NCI-H748 (cell line): ENCODE results near the gene GULP1.

Experiments used
- DNase-seq: peaks from one replicate; lab custom pipeline; 2025; ENCODE audit not compliant: unreplicated experiment; lab: John Stamatoyannopoulos, UW

The GULP1 gene

GRCh38 chr2:188322569-188323551, 31.2 kb downstream of the GULP1 start:
- DNase-seq, result no peak

GRCh38 chr2:188324067-188324466, 32.4 kb downstream of the GULP1 start:
- DNase-seq, result no peak

DNA sequence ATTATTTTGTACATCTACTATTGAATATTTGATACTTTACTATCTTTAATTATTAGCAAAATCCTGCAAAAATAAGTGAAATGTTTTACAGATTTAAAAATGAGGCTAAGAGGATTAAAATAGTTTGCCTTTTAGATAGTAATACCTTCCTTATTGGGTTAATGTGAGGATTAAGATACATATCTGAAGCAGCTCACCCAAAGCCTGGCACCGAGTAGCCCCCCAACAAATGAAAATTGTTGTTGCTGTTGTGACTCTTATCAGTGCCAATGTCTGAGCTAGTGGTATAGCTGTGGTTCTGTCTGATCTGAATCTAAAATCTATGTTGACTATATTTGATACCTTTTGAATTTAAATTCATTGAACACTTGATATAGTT, 34.6 kb downstream of the GULP1 start:
- no peak for DNase-seq

DNA sequence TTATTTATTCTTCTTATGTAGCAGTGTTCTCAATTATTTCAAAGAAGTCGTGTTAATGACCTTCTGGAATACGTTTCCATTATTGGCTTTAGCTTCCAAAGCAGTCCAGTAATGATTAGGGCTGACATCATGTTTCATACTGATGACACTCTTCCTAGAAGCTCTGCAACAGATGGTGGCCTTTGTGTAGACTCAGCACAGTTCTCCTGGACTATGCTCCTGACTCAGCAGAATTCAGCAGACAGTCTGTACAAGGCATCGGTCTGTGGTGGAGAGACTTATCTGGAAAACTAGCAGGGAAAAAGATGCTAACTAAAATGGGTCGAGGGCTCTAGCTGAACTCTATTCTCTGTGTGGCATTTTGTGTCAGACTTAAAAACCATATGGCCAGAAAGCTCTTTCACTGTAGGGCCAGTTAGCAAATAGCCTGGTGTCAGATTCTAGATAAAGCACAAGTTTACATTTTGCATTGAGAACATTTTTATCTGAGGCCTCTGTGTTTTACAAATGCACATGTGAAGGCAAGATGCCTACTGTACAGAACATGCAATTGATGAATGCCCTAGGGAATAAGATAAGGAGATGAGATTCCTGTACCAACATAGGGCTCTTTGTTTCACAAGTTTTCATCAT, 35.1 kb downstream of the GULP1 start:
- DNase-seq, result no peak

- no peak for DNase-seq
These were observed 36.0 kb downstream of the GULP1 start for GRCh38 chr2:188327518-188328213.

GRCh38 chr2:188328419-188328818, 36.7 kb downstream of the GULP1 start:
- no peak for DNase-seq

- DNase-seq, result no peak
These were observed 38.8 kb downstream of the GULP1 start for GRCh38 chr2:188330316-188331053.

DNA sequence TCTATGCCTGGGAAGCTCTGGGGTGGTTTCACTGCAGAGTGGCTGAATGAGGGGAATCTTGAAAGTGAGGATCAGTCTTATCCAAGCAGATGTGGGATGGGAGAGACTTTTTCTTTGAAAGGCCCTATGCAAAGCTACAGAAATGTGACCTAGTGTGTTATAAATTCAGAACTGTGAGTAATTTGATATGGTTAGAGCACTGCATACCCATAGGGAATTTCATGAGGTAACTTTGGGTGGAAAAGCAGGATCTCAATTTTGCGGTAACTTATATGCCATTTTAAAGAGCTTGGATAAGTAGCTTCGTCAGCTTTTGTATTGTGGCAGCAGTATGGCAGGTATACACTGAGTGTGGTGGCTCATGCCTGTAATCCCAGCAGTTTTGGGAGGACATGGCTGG, 40.9 kb downstream of the GULP1 start:
- DNase-seq, result no peak

DNA sequence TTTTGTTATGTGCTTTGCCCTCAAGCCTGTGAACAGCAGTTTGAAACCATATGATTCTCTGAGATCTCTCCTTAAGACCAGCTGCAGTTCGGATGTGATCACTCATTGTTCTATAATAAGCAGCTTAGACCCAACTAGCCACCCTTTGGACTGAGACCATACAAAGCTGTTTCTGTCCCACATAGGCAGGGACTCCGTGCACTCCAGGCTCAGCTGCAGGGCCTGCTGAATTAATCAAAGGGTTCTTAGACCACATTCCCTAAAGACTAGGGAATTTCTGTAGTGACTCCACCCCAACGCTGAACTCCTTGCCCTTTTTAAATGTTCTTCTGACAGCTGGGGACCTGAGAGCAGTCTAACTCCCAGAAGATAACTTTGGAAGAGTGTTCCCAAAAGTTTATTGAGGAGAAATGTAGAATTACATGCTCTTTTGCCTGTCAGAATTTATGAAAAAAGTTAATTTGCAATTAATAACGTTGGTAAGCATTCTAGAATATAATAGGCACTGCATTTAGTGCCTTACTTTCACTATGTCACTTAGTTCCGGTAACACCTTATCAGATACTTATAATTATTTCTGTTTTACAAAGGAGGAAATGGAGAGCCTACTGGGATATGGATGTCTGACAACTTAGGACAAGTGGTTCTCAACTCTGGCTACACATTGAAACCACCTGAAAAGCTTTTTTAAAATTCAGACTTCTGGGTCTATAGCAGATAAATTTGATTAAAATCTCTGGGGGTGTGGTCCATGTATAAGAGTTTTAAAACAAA, 42.3 kb downstream of the GULP1 start:
- DNase-seq, result no peak

- DNase-seq, result no peak
These were observed 46.8 kb downstream of the GULP1 start for GRCh38 chr2:188338463-188338862.

GRCh38 chr2:188340257-188340656, 48.6 kb downstream of the GULP1 start:
- DNase-seq, result no peak

DNA sequence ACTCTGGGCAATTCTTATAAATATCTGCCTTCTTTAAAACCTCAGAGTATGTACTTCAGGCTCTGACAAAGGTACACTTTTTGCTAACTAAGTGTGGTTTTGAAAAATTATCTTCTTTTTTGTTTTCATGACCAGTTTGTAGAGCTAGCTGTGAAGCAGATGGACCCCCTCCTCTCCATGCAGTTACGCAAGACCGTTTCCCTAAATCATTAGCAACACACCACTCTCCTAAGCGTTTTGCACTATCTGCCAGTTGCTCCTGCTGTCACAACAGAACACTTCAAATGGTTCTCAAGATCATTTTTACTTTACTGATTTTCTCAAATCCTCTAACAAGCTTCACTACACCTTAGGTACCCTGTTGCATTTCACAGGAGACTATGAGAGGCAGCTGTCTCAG, 53.3 kb downstream of the GULP1 start:
- no peak for DNase-seq

DNA sequence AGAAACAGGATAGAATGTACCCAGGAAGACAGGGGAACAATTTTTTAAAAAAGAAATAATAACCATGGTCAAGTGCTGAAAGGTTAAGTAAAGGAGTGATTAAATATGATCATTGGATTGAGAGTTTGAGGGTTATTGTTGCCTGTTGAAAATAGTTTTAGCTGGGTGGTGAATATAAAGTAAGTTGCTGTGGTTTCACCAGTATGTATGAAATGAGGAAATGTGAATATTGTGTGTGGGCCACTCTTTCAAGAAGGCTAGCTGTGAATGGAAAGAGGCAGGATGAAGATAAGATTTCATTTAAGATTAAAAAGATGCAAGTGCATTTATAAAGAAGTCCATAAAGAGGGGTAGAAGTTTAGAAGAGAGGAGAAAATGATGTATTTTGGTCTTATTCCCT, 53.8 kb downstream of the GULP1 start:
- no peak for DNase-seq

DNA sequence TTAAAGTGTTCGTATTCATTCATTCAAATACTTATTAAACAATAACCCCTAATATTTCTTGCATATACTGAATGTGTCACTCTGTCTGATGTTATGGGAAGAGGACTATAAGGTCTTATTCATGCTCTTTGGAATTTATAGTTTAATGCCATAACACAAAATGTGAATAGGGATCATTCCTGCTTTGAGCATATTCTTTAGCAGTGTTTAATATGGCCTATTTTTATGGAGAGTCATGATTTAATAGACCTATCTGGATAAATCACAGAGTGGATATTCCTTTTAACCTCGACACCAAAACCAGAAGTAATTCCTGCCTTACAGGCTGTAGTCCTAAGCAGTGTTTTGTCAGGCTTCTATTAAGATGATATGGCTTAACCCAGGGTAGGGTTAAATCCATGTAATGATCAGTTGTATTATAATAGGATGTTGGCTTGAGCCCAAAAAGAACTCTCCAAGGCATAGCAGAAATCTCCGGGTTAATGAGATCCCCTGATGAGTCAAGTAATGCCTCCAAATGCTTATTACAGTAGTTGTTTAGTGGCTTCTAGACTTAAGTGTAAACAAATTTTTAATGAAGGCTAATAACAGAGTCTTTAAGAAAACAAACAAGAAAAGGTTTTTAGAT, 54.3 kb downstream of the GULP1 start:
- no peak for DNase-seq

- no peak for DNase-seq
These were observed 57.3 kb downstream of the GULP1 start for GRCh38 chr2:188349019-188349418.

- DNase-seq, result no peak
These were observed 61.6 kb downstream of the GULP1 start for GRCh38 chr2:188353282-188353681.

- no peak for DNase-seq
These were observed 69.0 kb downstream of the GULP1 start for GRCh38 chr2:188360485-188361263.

- DNase-seq, result no peak
These were observed 72.5 kb downstream of the GULP1 start for GRCh38 chr2:188364033-188364630.
